GM18951 (cell line): ENCODE measurements around the gene PTPRG.

ENCODE experiments used
- POLR2A ChIP-seq: IDR thresholded peaks from 4 replicates; pipeline ENCODE4 v1.6.1; 2011; ENCODE audit warnings: mild to moderate bottlenecking; ENCODE audit not compliant: insufficient read length, insufficient read depth; ENCODE audit errors: extremely low read depth
- in situ Hi-C: fragments of 300-500 bp; cut with MboI; formaldehyde crosslinking; loops from one replicate; pipeline ENCODE4 v1.12.0; 2022; ENCODE audit warnings: low sequenced_read_pairs, mixed read lengths, inconsistent platforms; ENCODE audit not compliant: unreplicated experiment

Gene PTPRG

DNA sequence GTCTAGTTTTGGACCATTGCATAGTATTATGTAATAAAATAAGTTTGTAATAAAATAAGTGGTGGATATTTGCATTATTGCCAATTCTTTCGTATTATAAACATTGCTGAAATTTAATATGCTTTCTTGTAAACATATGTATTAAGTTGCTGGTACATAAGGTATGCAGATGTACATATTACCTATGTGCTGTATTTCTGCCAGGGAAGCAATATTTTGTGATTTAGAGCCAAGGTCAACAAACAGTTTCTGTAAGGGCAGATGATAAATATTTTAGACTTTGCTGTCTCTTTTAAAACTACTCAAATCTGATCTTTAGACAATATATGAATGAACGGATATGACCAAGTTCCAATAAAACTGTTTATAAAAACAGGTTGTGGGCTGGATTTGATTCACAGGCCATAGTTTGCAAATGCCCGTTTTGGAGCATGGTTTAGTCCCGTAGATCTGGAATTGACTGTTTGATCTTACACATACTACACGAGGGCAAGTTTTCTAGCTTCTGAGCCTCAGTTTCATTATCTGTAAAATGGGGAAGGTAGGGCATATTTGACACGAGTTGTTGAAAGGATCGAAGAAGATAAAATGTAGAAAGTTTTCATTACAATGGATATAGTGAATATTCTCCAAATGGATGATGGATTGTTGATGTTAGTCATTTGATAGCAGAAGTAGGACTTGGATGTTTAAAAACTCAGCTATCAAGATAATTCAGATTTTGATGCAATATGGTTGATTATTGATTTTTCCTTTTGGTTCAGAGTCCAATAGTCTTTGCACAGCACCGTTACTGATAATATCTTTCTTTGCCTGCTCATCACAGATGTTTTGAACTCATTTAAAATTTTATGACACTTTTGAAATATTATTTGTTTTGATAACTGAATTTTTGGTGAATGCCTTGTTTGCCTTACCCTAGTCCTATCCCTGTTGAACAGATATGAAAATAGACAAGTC is 417.4 kb downstream of the PTPRG start:
- no peak for TF ChIP-seq POLR2A
- in situ Hi-C loops: no loop called here

DNA sequence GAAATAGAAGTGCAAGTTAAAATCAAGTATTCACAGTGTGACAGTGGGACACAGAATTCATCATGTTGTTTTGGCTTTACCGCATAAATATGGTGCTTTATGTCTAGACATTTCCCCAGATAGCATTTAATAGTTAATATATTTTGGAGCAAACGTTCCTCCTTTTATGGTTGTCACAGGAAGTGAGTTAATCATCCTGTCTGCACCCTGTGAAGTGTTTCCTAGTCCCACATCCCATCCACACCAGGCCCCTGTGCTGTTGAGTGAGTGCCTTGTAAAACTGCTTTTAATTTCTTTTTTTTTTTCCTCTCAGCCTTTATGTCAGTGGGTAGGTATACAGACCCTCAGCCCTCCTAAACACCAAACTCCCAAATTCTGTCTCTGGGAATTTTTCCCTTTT is 418.3 kb downstream of the PTPRG start:
- in situ Hi-C loops: no loop called here
- TF ChIP-seq POLR2A: no peak

DNA sequence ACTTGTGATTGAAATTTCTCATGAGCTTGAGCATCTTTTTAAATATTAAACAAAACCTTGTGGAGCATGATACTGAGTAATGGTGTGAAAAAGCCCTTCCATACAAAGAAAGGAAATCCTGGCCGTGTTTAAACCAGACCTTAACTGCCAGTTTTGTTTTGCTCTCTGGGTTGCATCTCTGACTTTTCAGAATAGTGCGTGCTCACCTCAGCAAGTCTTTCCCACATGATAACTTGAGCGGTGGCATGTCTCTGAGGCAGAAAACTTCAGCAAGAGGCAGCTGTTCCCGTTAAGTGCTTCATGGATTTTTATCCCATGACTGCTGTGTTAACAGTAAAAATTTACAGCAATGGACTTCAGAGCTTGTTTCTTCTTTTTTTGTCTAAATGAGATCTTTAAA is 418.7 kb downstream of the PTPRG start:
- in situ Hi-C loops: no loop called here
- no peak for TF ChIP-seq POLR2A

GRCh38 chr3:61981060-61981459 is 419.7 kb downstream of the PTPRG start:
- in situ Hi-C loops: no loop called here
- no peak for TF ChIP-seq POLR2A

DNA sequence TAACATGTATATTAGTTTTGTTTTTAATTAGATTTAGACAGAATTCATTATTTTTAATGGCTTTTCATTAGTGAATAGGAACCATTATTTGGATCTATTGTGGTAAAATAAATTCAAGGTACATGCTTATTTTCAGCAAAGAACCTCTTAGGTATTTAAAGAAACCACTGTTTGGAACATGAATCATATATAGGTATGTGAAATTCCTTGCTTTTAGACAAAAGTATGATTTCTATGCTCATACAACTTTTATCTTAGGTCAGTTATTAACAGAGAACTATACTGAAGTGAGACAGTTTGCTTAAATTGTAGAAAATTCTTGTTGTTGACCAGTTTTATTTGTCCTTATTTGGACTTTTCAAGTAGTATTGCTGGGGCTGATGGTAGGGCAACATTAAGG is 422.1 kb downstream of the PTPRG start:
- TF ChIP-seq POLR2A: no peak
- in situ Hi-C loops: no loop called here

DNA sequence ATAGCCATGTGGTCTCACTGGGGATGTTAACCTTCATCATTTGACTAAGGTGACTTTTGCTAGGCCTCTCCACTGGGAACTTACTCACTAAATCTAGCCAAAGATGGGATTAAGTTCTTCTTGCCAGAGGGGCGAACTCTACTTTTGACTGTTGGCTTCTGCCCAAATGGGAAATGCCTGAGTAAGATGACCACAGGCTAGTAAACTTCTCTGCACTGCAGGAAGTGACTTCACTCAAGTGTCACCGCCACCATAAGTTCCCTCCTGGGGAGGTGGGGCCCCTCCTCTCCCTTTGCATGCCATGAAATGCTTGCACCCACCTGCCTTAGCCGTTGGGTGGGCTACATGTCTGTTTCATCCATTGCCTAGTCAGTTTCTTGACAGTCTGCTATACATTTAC is 423.6 kb downstream of the PTPRG start:
- in situ Hi-C loops: no loop called here
- no peak for TF ChIP-seq POLR2A

DNA sequence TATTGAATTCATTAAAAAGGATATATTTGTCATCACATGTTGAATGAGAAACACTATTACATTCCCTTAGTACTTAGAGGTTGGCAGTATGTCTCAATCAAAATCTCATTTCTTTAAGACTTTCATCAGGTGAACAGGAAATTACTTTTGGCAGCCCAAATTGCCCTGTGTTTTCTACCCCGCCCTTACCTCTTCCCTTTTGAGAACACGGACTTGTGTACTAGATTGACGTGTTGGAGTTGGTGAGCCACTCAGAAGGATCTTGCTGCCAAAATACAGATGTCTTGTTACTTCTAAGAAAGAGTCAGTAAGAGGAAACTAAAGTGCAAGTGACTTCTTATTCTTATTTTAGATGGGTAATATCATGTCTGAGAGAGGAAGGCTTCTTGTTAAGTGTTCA is 425.1 kb downstream of the PTPRG start:
- no peak for TF ChIP-seq POLR2A
- in situ Hi-C loops: no loop called here

- TF ChIP-seq POLR2A: no peak
- in situ Hi-C loops: no loop called here
Measured at GRCh38 chr3:61989681-61990080, 428.3 kb downstream of the PTPRG start.

- in situ Hi-C loops: no loop called here
- TF ChIP-seq POLR2A: no peak
Measured at GRCh38 chr3:61990327-61991027, 429.1 kb downstream of the PTPRG start.

DNA sequence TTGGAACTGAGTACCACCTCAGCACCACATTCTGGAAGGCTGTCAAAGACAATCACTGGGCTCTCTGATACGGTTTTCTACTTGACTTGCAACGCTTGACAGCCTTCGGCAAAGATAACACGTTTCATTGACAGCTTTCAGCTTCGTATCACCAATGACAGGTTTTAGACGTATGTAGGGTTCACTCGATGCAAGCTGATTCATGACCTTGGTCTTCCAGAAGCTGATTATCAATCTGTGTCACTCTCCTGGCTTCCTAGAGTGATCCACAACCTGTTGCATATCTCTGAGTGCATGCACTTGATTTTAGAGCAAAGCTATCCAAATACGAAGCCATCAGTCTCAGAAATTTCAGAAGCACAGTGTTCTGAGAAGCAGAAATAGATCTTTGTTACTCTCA is 430.3 kb downstream of the PTPRG start:
- TF ChIP-seq POLR2A: no peak
- in situ Hi-C loops: no loop called here

GRCh38 chr3:61996366-61996765 is 435.0 kb downstream of the PTPRG start:
- in situ Hi-C loops: no loop called here
- TF ChIP-seq POLR2A: no peak

- no peak for TF ChIP-seq POLR2A
- in situ Hi-C loops: no loop called here
Measured at GRCh38 chr3:61997101-61997500, 435.7 kb downstream of the PTPRG start.

GRCh38 chr3:62003835-62004234 is 442.5 kb downstream of the PTPRG start:
- in situ Hi-C loops: no loop called here
- no peak for TF ChIP-seq POLR2A

DNA sequence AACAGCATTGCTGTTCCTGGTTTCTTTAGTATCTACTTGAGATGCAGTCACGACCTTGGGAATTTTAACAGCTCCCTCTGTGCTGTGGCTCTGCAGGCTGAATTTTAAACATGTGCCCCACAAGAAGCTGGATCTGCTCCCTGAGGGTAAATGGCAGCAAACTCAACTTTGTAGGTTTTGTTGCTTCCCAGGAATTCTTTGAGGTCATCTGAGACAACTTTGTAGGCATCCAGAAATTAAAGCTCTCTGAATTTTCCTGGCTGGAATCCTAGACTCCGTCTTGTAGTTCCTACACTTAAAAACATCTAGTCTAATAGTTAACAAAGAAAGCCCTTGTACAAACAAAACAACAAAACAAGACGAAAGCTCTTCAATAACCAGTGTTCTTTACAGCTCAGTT is 445.7 kb downstream of the PTPRG start:
- TF ChIP-seq POLR2A: no peak
- in situ Hi-C loops: no loop called here
